Breast epithelium (tissue), 3 donors: ENCODE measurements around the gene OXER1.

Experiments used
- POLR2AphosphoS5 ChIP-seq, 3 donors: sonication (generic); formaldehyde crosslinking; IDR thresholded peaks; one replicate each; pipeline ENCODE4 v1.6.1; 2017; ENCODE audit warnings: antibody characterized with exemption in 3 of 3
- TF ChIP-seq, protein P1 (sequence below), 3 donors: fragments of 450-650 bp; IDR thresholded peaks; one replicate each; pipeline ENCODE4 v1.5.1; 2016 to 2017; ENCODE audit warnings: antibody characterized with exemption in 3 of 3, mild to moderate bottlenecking in 3 of 3, moderate library complexity in 3 of 3

- no peak for TF ChIP-seq POLR2AphosphoS5 (IDR thresholded peaks at IDR 0.05)
- TF ChIP-seq, protein P1, sequence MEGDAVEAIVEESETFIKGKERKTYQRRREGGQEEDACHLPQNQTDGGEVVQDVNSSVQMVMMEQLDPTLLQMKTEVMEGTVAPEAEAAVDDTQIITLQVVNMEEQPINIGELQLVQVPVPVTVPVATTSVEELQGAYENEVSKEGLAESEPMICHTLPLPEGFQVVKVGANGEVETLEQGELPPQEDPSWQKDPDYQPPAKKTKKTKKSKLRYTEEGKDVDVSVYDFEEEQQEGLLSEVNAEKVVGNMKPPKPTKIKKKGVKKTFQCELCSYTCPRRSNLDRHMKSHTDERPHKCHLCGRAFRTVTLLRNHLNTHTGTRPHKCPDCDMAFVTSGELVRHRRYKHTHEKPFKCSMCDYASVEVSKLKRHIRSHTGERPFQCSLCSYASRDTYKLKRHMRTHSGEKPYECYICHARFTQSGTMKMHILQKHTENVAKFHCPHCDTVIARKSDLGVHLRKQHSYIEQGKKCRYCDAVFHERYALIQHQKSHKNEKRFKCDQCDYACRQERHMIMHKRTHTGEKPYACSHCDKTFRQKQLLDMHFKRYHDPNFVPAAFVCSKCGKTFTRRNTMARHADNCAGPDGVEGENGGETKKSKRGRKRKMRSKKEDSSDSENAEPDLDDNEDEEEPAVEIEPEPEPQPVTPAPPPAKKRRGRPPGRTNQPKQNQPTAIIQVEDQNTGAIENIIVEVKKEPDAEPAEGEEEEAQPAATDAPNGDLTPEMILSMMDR (IDR thresholded peaks at IDR 0.05): no peak
These were observed 22.8 kb upstream of the OXER1 start for GRCh38 chr2:42786561-42787345.
